GM13977 (cell line): ENCODE measurements around the gene EDDM13.
"Not testable (repeated sequence)": the region's sequence is repeated elsewhere in the genome, so short reads cannot be mapped to it uniquely, and the experiment has no call there.

ENCODE experiments used
- DNase-seq: peaks from one replicate; pipeline ENCODE4 v3.0.0; 2012; ENCODE audit warnings: low spot score
- CTCF ChIP-seq: IDR thresholded peaks from 2 replicates; pipeline ENCODE4 v1.5.1; 2012; ENCODE audit warnings: mild to moderate bottlenecking, control low read depth; ENCODE audit not compliant: insufficient read depth; ENCODE audit errors: extremely low read depth, missing control alignments
- in situ Hi-C: fragments of 300-500 bp; cut with MboI; formaldehyde crosslinking; loops from one replicate; pipeline ENCODE4 v1.12.0; 2022; ENCODE audit warnings: low sequenced_read_pairs, low pct_unique_long_range_greater_than_20kb, mixed read lengths, inconsistent platforms; ENCODE audit not compliant: unreplicated experiment

EDDM13 gene

DNA sequence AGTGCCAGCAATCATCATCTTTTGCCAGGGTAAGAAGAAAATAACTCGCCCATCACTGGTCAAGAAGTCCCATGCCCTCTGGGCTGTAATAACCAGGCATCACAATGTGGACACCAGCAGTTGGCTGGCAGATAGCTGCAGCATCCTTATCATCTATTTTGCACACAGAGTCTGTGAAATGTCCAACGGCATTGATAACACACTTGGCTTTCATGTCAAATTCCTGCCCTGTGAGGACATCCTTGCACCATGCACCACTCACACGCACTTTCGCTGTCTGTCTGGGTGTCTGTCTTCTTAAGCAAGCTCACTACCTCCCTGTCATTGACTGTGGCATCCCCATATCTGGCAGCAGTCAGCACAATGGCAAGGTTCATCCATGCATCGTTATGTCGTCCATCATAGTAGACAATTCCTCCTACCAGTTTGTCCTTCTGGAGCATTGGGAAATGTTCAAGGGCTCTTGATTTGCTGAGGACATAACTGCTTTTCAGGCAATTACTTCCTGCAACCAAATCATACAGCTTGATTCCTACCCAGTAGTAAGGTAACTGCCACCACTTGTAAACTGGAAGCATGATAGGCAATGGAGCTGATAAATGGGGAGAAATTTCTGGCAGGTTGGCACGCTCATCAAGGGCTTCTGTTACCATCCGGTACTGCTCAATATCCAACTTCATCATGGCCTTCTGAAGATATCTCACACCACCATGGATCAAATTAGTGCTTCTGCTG is 48.9 kb downstream of the EDDM13 start:
- TF ChIP-seq CTCF, result no peak
- in situ Hi-C loops, result loop anchor here (10.0 to 25.0 kb wide), 2 partner anchors 247 to 634 kb away; partner anchors contain the start of gene EPN1
- DNase-seq, result no peak

DNA sequence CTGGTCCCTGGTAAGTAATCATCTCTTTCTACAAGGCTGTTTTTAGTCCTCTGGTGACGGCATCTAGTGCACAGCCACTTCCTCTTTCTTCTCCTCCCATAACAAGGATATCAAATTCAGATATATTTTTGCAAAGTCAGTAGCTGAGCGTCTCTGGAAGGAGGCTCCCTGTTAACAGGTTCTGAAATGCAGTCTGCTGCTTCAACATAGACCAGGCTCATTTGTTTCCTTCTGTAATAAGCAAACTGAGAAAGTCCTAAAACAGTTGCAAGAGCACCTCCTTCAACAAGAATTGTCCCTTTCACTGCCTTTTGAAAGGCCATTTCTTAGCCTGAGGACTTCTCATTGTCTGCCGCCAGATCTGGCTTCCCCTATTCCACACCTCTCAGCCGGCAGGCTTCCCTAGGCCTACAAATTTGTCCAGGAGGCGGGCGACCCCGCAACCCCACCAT is 49.5 kb downstream of the EDDM13 start:
- TF ChIP-seq CTCF, result no peak
- DNase-seq, result no peak
- in situ Hi-C loops, result loop anchor here (10.0 to 25.0 kb wide), 2 partner anchors 247 to 635 kb away; partner anchors contain the start of gene EPN1

GRCh38 chr19:56324436-56324835 is 51.9 kb downstream of the EDDM13 start:
- TF ChIP-seq CTCF, result no peak
- DNase-seq, result no peak
- in situ Hi-C loops, result loop anchor here (10.0 to 25.0 kb wide), 2 partner anchors 250 to 637 kb away; partner anchors contain the start of gene EPN1

DNA sequence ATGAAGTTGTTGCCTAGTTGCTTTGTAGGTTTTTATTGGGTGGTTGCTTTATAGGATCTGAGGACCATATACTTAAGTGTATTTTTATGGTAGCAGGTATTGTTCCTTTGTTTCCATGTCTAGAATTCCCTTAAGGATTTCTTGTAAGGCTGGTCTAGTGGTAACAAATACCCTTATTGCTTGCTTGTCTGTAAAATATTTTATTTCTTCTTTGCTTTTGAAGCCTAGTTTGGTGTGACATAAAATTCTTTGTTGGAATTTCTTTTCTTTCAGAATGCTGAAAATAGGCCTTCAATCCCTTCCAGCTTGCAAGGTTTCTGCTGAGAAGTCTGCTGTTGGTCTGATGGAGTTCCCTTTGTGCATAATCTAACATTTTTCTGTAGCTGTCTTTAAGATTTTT is 60.1 kb downstream of the EDDM13 start:
- DNase-seq, result no peak
- no peak for TF ChIP-seq CTCF
- in situ Hi-C loops, result no loop called here

DNA sequence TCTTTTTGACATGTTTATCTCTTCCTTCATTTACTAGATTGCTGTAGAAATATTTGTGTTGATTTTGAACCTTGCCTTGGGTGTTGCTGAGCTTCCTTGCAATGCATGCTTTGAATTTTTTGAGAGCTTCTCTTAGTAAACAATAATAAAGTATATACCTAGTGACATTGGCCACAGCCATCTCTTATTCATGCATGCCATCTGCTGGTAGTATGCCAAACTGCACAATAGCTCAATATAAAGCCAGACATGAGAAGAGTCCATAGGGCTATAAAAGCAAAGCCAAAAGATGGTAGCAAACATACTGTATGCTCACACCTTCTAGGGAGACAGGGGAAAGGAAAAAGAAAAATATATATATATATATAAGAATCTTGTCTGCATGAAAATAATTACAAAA is 61.0 kb downstream of the EDDM13 start:
- in situ Hi-C loops, result no loop called here
- peak; percentile 64 for DNase-seq
- TF ChIP-seq CTCF, result peak; percentile 89

- in situ Hi-C loops, DNase-seq: not testable (repeated sequence)
These were observed 62.8 kb downstream of the EDDM13 start for GRCh38 chr19:56335371-56335770.

DNA sequence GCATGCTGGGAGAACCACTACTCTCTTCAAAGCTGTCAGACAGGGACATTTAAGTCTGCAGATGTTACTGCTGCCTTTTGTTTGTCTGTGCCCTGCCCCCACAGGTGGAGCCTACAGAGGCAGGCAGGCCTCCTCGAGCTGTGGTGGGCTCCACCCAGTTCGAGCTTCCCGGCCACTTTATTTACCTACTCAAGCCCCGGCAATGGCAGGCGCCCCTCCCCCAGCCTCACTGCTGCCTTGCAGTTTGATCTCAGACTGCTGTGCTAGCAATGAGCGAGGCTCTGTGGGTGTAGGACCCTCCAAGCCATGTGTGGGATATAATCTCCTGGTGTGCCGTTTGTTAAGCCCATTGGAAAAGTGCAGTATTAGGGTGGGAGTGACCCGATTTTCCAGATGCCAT is 64.5 kb downstream of the EDDM13 start:
- DNase-seq, in situ Hi-C loops: not testable (repeated sequence)

- in situ Hi-C loops, DNase-seq: not testable (repeated sequence)
These were observed 66.5 kb downstream of the EDDM13 start for GRCh38 chr19:56339031-56339430.
